Brain microvascular endothelial cell (primary cell): ENCODE measurements around the gene KNDC1.

ENCODE experiments used
- DNase-seq: peaks from one replicate; pipeline ENCODE4 v3.0.0-alpha.2; 2020
- H3K27ac ChIP-seq: fragments of 250-450 bp; sonication (Bioruptor Pico); 2 replicates; pipeline ENCODE4 v1.5.1; 2020; ENCODE audit warnings: mild to moderate bottlenecking, moderate library complexity
- H3K27me3 ChIP-seq: fragments of 250-450 bp; sonication (Bioruptor Pico); replicated peaks from 2 replicates; pipeline ENCODE4 v1.5.1; 2020; ENCODE audit warnings: mild to moderate bottlenecking
- H3K36me3 ChIP-seq: fragments of 250-450 bp; sonication (Bioruptor Pico); replicated peaks from 2 replicates; pipeline ENCODE4 v1.5.1; 2020; ENCODE audit warnings: mild to moderate bottlenecking
- H3K4me3 ChIP-seq: 2 replicates; pipeline ENCODE4 v1.5.1; 2011; ENCODE audit warnings: low read depth, mild to moderate bottlenecking, control low read depth, low read length, moderate library complexity
- CTCF ChIP-seq: IDR thresholded peaks from 2 replicates; pipeline ENCODE4 v1.5.1; 2011; ENCODE audit warnings: low read depth, mild to moderate bottlenecking, moderate library complexity, low read length, control low read depth, inconsistent platforms; ENCODE audit errors: missing control alignments
- in situ Hi-C: cut with HindIII; loops from 2 replicates; pipeline ENCODE4 v1.10.0; 2017; ENCODE audit warnings: low sequenced_read_pairs, low pct_ligation_motif_present

The KNDC1 gene

DNA sequence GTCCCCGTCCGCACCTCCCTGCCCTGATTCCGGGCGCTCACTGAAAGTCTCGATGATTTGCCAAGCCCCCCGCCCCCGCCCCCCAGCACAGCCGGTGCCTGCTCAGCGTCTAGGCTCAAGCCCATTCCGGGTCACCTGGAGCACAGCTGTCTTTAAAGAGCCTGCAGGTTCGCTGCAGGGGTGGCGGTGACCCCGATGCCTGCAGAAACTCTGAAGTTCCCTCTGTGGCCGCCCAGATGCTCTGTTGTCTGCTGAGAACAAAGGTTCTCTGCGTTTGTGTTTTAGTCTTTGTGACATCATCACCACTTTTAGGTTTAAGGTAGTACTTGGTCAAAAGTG is 78.4 kb downstream of the KNDC1 start:
- in situ Hi-C loops: no loop called here
- peaks cover 53% of the 10 kb centered on the region for H3K27me3 ChIP-seq
- no peak for TF ChIP-seq CTCF
- DNase-seq: no peak
- no peak overlapping the region for H3K27ac ChIP-seq
- no peak overlapping the region for H3K4me3 ChIP-seq
- H3K36me3 ChIP-seq: no peaks in the 10 kb centered on the region

DNA sequence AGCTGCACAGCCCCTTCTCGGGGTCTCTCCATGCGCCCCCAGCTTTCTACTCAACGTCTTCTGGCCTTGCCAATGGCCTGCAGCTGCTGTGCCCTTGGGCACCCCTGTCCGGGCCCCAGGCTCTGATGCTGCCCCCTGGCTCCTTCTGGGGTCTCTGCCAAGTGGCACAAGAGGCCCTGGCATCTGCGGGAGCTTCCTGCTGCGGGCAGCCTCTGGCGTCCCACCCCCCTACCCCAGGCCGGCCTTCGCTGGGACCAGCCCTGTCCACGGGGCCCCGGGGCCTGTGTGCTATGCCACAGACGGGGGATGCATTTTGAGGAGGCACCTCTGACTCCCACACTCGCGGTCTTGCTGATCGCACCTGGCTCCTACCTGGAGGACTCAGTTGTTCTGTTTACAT is 80.0 kb downstream of the KNDC1 start:
- Histone ChIP-seq H3K27me3 (peaks cover 49% of the 10 kb centered on the region), H3K36me3 (no peaks in the 10 kb centered on the region), H3K27ac (no peak overlapping the region), H3K4me3 (no peak overlapping the region)
- no peak for TF ChIP-seq CTCF
- in situ Hi-C loops: no loop called here
- DNase-seq: no peak

GRCh38 chr10:133241501-133242205 is 81.6 kb downstream of the KNDC1 start:
- Histone ChIP-seq H3K27me3 (peaks cover 34% of the 10 kb centered on the region), H3K27ac (no peak overlapping the region), H3K4me3 (no peak overlapping the region), H3K36me3 (no peaks in the 10 kb centered on the region)
- TF ChIP-seq CTCF: no peak
- in situ Hi-C loops: no loop called here
- no peak for DNase-seq

DNA sequence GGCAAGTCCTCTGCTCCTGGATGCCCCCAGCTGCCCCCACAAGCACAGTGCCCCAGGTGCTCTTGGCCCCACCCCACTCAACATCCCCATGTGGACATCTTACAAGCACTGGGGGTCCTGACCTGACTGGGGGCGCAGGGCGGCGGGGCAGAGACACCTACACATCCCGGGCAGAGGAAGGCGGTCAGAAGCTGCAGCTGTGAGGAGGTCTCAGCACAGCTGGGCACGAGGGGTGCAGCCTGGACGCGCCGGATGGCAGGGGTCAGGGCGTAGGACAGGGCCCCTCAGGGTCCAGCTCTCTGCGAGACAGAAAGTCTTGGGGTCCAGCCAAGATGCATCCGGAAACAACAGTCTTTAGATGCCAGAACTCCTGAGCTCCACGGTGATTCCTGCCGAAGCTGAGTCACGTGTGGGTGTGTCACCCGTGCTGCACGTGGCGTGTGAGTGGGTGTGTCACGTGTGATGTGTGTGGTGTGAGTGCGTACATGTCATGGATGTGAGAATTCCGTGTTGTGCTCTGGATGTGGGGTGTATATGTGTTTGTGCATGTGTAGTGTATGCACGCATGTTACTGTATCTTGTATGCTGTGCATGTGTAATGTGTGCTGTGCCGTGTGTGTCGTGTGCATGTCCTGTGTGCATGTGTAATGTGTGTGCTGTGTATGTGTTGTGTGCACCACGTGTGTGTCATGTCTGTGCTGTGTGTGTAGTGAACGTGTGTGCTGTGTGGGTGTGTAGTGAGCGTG is 82.8 kb downstream of the KNDC1 start:
- in situ Hi-C loops: no loop called here
- Histone ChIP-seq H3K36me3 (no peaks in the 10 kb centered on the region), H3K4me3 (no peak overlapping the region), H3K27me3 (peaks cover 25% of the 10 kb centered on the region), H3K27ac (no peak overlapping the region)
- DNase-seq: no peak
- no peak for TF ChIP-seq CTCF

DNA sequence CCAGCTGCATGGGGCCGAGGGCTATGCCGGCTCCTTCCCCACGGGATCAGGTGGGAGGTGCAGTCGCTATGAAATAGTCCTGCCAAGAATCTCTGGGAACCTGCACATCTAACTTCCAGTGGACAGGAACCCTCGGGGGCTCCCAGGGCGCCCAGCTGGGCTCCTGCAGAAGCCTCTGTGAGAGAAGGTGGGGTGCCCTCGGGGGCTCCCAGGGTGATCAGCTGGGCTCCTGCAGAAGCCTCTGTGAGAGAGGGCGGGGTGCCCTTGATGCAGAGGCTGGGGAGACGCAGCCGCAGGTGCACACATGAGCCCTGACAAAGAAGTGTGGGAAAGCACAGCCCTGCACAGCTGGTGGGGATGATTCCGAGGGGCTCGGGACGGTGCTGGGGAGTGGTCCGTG is 83.6 kb downstream of the KNDC1 start:
- in situ Hi-C loops: no loop called here
- H3K4me3 ChIP-seq: no peak overlapping the region
- no peak for TF ChIP-seq CTCF
- H3K27ac ChIP-seq: no peak overlapping the region
- no peak for DNase-seq
- peaks cover 17% of the 10 kb centered on the region for H3K27me3 ChIP-seq
- no peaks in the 10 kb centered on the region for H3K36me3 ChIP-seq
